HG03442 (cell line): ENCODE data around the gene FES.
"Not testable (repeated sequence)": the region's sequence is repeated elsewhere in the genome, so short reads cannot be mapped to it uniquely, and the experiment has no call there.

Source experiments
- ATAC-seq: cut with Tn5 transposase; IDR thresholded peaks from one replicate; pipeline ENCODE4 v1.9.1; 2021; ENCODE audit warnings: mild to moderate bottlenecking, moderate library complexity; ENCODE audit not compliant: unreplicated experiment

Gene FES

DNA sequence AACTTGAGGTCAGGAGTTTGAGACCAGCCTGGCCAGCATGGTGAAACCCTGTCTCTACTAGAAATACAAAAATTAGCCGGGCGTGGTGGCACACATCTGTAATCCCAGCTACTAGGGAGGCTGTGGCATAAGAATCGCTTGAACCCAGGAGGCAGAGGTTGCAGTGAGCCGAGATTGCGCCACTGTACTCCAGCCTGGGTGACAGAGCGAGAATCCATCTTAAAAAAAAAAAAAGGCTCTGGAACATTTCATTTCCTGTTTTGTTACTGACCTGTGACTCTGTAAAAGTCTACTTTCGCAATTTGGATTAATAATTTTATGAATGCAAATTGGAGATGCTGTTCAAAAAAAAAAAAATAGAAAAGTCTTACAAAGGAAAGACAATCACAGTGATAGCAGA lies 43.8 kb downstream of the FES start:
- not testable (repeated sequence) for ATAC-seq

DNA sequence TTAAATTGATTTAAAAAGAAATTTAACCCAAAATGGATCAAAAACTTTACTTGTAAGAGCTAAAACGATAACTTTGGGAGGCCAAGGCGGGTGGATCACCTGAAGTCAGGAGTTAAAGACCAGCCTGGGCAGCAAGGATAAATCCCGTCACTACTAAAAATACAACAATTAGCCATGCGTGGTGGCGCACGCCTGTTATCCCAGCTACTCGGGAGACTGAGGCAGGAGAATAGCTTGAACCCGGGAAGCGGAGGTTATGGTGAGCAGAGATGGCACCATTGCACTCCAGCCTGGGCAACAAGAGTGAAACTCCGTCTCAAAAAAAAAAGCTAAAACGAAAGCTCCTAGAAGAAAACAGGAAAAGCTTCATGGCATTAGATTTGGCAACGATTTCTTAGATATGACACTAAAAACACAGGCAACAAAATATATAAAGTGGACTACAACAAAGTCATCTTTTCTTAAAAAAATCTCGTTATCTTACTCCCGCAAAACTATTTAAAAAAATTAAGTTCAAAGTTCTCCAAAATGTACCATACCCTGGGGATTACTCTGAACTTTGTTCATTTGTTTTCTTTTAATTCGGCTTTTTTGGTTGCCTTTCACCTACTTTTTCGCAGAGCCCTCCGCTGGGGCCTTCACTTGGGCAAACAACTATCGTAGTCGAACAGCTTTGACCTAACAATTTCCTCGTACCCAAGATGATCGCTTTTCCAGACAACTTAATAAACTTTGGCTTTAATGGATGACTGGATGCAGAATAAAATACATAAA lies 45.1 kb downstream of the FES start:
- no peak for ATAC-seq

DNA sequence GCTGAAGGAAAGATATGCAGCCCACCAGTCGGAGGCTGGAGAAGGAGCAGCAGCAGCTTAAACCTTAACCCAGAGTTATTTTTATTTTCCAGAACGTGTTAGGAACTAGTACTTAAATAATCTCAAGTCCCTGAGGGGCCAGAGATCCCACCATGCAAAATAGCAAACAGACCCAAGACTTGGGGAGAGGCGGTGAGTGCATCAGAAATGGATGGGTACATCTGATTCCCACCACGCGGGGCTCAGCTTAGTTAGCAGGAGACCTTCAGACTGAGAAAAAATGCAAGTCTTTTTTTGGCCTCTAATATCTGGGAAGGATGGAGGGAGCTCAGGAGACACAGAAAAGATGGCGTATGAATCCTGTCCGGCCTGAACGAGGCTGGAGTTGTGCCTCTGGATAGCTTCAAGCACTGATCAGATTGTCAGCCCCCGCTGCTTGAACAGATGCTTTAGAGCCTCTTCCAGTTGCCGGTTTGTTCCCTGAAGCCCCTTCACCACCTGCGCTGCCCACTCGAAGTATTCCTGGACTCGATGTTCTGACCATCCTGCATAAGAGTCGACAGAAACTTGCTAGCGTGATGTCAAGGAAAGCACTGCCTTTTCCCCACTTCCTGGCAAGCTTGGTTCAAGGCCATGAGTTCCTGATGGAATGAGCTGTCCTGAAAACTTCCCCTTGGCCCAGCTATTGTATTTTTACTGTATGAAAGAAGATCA lies 46.7 kb downstream of the FES start:
- ATAC-seq: no peak

DNA sequence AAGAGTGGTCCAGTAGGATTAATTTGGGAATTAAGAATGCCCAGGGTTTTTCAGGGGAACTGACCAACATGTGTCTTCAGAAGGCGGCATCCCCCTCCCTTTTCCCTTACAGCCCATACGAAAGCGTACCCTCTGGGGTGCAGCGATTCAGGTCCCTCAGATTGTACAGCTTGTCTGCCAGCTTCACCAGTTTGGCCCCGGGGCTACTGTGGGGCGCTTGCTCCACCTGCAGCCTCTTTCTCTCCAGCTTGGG lies 47.2 kb downstream of the FES start:
- ATAC-seq: no peak

DNA sequence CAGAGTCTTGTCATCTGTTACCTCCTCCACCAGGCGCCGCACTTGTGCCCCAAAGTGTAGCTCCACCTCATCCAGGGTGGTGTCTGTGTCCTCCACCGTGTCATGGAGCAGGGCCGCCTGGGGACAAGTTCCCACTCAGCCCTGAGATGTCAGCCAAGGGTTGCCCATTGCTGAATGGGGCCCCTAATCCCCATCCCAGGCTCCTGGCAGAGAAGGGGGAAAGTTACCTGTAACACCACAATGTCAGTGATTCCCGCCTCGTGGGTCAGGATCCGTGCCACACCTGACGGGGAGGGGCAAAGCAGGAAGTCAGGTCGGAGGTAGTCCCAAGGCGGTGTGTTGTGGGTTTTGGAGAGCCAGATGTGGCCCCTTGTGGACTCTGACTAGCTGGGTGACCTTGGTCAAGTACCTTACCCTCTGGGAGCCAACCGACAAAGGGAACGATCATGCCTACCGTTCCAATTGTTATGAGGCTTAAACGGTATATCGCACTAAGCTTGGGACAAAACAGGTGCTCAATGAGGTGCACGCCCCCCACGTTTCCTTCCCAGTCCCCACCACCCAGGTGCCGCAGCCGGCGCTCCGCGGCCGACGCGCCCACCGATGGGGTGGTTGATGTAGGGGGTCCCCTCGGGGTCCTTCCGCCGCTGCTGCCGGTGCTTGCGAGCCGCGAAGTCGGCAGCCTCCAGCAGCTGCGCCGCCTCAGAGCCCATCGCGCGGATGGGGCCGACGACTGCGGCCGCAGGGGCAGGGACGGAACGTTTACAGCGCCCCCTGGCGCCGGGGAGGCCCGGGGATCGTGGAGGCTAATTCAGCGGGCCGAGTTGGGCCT lies 47.7 kb downstream of the FES start, which contains the start of gene HDDC3:
Gene HDDC3, minus strand, starts transcription at position 722 of the 832 bp plus-strand sequence. Its CDS starts 9 bp downstream, at position 713.
- ATAC-seq: peak; percentile 47

DNA sequence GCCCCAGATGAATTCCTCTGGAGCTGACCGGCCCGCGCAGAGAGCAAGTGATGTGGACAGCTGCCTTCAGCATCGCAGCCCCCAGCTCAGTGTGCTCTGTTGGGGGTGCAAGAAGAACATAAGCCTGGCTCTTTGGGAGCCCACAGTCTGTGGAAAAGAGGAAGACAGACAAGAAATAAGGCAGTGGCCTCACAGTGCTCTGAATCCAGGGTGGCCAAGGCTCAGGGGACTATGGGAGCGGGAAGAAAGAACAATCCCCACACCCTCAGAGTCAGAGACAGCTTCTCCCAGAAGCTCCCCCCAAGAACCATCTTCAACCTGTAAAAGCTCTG lies 48.3 kb downstream of the FES start:
- ATAC-seq: no peak

DNA sequence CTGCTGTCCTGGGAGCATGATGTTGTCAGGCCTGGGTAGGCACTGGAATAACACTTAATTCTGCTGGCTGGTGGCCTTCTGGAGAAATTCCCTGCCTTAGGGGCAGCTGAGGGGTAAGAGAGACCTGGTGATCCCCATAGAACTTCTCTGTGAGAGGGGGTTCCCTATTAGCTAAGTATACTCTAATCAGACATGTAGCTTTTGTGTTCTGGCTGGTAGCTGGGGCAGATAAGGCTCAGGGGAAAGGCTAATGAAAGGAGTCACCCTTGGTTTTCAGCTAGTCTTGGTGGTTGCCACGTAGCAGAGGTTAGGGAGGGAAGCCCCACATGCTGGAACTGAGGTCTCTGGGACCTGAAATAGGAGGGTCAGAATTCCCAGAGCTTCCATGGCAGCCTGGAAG lies 49.0 kb downstream of the FES start:
- no peak for ATAC-seq

DNA sequence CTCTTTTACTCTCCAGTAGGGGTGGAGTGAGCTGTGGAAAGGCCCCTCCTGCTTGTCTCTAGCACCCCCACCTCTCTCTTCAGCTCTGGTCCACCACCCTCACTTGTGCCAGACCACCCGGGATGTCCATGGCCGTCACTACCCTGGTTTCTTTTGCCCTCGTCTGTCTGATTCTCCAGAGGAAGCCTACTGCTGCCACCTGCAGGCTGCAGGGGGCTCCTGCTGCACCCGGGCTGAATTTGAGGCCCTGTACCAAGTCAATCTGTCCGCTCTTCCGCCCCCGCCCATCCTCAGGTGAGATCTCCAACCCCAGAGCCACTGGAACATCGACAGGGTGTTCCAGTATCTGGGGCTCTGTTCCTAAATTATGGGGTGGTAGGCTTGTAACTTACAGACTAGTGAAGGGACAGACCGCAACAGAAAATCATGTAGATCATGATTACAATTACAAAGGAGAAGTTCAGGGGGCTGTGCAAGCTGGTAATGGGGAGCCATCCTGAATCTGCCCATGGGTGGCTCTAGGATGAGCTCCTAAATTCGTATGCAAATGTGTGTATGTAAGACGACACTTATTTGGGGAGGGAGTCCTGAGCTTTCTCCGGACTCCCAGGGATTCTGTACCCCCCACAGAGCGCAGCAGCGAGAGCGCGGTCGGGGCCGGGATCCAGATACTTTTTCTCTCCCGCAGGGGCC lies 50.1 kb downstream of the FES start:
- peak; percentile 27 for ATAC-seq

DNA sequence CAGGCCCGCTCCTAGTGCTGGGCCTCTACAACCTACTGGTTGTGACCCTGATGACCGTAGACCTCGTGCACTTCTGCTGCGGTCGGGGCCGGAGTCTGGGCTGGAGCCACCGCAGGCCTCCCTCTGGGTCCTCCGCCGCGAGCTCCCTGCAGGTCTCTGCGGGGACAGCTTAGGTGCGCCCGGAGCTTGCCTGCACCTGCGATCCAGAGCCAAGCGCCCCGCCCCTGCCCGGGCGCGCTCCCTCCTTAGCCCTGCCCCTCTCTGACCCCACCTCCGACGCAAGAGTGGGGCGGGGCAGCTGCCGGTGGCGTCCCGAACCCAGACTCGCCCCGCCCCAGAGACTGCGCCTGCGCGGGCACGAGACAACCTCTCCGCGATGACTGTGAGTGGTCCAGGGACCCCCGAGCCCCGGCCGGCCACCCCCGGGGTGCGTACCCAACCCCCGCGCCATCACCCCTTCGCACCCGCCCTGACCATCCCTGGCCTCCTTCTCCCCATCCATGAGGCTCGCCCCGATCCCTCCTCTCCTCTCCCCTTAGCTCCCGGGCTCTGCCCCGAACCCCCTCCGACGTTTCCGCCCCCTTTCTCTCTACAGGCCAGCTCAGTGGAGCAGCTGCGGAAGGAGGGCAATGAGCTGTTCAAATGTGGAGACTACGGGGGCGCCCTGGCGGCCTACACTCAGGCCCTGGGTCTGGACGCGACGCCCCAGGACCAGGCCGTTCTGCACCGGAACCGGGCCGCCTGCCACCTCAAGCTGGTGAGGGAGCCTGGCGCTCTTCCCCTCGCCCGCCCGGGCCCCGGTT lies 50.8 kb downstream of the FES start, which contains the start of gene UNC45A:
Gene UNC45A, plus strand, starts transcription at position 337 of the 803 bp plus-strand sequence. Its CDS starts 40 bp downstream, at position 377.
- ATAC-seq: peak; percentile 65

DNA sequence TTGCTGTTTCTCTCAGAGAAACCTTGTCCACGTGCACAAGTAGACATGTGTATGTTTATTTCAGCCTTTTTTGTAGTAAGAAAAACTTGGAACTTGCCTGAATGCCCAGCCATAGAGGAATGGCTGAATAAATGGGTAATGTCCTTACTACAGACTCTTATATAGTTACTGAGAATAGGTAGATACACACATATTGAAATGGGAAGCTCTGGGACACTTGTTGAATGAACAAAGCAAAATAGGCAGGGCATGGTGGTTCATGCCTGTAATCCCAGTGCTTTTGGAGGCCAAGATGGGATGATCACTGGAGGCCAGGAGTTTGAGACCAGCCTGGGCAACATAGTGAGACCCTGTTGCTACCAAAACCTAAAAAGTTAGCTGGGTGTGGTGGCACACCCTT lies 52.5 kb downstream of the FES start:
- no peak for ATAC-seq

DNA sequence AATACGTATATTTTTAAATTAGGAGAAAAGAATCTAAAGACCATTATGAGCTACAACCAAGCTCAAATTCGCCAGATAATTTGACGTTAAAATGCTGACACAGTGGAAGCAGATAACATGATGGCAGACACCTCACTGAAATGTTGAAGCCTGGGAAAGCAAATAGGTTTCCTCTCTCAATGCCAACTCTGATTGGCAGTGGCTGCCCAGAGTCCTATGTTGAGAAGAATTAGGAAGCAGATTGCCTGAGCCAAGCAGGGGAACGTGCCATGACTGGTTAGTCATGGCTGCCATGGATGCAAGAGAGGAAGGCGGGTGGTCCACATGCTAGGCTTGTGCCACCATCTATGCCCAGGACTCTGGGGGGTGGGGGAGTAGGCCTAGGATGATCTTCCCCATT lies 54.0 kb downstream of the FES start:
- ATAC-seq: no peak

DNA sequence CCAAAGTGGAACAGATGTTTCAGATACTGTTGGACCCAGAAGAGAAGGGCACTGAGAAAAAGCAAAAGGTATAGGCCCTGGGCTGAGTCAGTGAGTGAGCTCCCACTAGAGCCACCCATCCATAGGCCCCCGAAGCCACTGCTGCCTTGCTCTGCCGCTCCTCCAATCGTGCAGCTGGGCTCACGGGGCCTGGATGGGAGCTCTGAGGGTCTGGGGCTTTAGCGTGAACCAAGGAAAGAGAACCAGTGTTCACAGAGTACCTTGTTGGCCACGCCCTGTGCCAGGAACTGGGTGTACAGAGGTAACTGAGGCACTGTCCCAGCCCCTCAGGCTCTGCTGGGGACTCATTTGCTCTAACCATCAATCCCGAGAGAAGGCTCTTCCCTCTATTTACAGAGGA lies 55.5 kb downstream of the FES start:
- ATAC-seq: no peak

DNA sequence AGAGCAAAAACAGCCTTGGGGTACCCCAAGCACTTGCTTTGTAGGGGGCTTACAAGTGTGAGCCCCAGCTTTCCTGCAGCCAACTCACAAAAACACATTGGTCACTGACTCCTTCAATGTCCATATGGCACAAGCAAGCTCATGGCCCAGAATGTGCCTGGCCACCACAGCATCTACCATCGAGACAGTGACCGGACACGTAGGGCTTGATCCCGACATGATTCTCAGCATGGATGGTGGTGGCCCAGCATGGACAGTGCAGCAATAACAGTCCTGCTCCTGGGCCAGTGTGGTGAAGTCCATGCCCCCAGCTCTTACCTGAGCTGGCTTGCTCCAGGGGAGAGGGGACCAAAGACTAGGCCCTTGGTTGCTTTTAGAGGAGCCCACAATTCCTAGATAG lies 56.7 kb downstream of the FES start:
- no peak for ATAC-seq

DNA sequence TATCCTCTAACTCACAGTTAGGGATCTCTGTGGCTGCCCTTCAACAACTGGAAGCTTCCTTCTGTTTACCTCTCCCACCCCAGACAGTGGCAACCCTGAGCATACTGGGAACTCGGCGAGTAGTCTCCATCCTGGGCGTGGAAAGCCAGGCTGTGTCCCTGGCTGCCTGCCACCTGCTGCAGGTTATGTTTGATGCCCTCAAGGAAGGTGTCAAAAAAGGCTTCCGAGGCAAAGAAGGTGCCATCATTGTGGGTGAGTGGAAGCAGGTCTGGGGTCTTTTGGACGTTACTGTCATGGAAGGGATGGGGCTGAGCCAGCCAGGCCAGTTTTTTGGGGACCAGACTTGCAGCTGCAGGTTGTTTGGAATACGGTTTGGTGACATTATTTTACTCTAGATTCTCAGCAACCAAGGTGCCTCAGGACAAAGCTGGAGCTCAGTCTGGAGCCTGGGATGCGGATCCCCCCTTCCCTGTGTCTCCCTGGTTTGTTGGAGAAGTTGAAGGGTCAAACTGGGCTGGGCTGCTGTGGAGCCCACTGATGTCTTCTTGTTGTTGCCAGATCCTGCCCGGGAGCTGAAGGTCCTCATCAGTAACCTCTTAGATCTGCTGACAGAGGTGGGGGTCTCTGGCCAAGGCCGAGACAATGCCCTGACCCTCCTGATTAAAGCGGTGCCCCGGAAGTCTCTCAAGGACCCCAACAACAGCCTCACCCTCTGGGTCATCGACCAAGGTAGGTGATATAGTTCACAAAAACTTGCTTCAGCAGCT lies 58.2 kb downstream of the FES start:
- no peak for ATAC-seq

DNA sequence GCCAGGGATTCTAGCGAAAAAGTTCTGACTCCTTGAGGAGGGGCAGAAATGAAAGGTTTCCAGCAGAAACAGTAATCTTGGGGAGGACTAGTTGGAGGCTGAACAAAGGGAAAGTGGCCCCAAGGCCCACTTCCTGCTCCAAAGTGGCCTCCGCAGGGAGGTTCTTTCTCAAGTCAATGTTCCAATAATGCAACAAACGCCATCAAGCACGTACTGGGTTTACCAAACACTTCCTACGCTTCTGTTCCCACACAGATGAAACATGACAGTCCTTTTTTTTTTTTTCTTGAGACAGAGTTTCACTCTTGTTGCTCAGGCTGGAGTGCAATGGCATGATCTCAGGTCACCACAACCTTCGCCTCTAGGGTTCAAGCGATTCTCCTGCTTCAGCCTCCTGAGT lies 60.8 kb downstream of the FES start:
- ATAC-seq: no peak
